HG03060 (cell line): ENCODE results near the gene SLCO4A1.

ENCODE experiments used
- ATAC-seq: cut with Tn5 transposase; IDR thresholded peaks from one replicate; pipeline ENCODE4 v1.9.1; 2021; ENCODE audit warnings: low read depth, moderate number of reproducible peaks; ENCODE audit not compliant: unreplicated experiment

Gene SLCO4A1

GRCh38 chr20:62709537-62709905, 67.2 kb downstream of the SLCO4A1 start:
- no peak for ATAC-seq

GRCh38 chr20:62710221-62710885, 68.0 kb downstream of the SLCO4A1 start:
- ATAC-seq, result no peak

GRCh38 chr20:62710886-62711702, 68.8 kb downstream of the SLCO4A1 start:
- ATAC-seq, result no peak

- no peak for ATAC-seq
Measured at GRCh38 chr20:62711703-62712101, 69.4 kb downstream of the SLCO4A1 start.

- no peak for ATAC-seq
Measured at GRCh38 chr20:62712606-62713005, 70.3 kb downstream of the SLCO4A1 start.

GRCh38 chr20:62714006-62714405, 71.7 kb downstream of the SLCO4A1 start:
- ATAC-seq, result no peak

- ATAC-seq, result no peak
Measured at GRCh38 chr20:62714799-62715198, 72.5 kb downstream of the SLCO4A1 start.

- no peak for ATAC-seq
Measured at GRCh38 chr20:62715201-62715600, 72.9 kb downstream of the SLCO4A1 start.

GRCh38 chr20:62716198-62716940, 74.1 kb downstream of the SLCO4A1 start:
- ATAC-seq, result no peak

GRCh38 chr20:62716941-62717310, 74.6 kb downstream of the SLCO4A1 start:
- no peak for ATAC-seq

GRCh38 chr20:62717933-62718332, 75.6 kb downstream of the SLCO4A1 start:
- no peak for ATAC-seq

- ATAC-seq, result no peak
Measured at GRCh38 chr20:62718546-62718945, 76.2 kb downstream of the SLCO4A1 start.

GRCh38 chr20:62719250-62719935, 77.1 kb downstream of the SLCO4A1 start:
- no peak for ATAC-seq
